Non-pigmented ciliary epithelial cell (primary cell): ENCODE measurements around the gene CFAP52.
"Not testable (repeated sequence)": the region's sequence is repeated elsewhere in the genome, so short reads cannot be mapped to it uniquely, and the experiment has no call there.

Experiments used
- DNase-seq: peaks from one replicate; pipeline ENCODE4 v3.0.0-alpha.2; 2010; ENCODE audit warnings: low read depth

The CFAP52 gene

DNA sequence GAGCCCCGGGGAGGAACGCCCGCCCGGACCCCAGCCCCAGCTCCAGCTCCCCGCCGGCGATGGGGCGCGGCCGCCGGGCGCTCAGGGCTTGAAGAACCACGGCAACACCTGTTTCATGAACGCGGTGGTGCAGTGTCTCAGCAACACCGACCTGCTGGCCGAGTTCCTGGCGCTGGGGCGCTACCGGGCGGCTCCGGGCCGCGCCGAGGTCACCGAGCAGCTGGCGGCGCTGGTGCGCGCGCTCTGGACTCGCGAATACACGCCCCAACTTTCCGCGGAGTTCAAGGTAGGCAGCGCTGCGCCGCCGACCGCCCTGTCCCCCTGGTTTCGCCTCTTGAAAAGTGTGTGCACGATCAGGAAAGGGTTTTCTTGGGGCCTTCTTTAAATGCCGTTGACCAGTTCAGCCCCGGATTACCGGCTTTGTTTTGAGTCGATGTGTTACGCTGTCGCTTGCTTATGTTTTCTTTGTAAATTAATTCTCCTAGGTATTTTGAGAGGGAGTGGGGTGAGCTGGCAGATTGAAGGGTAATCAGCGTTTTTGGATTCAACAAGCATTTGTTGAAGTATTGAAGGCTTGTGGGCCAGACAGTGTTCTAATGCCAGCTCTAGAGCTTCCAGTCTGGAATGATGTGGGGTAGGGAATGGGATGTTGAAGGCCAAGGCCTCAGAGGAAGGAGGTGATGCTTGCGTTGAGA lies 69.6 kb downstream of the CFAP52 start:
- no peak for DNase-seq

- no peak for DNase-seq
Observed at GRCh38 chr17:9646546-9646885, 70.1 kb downstream of the CFAP52 start.

DNA sequence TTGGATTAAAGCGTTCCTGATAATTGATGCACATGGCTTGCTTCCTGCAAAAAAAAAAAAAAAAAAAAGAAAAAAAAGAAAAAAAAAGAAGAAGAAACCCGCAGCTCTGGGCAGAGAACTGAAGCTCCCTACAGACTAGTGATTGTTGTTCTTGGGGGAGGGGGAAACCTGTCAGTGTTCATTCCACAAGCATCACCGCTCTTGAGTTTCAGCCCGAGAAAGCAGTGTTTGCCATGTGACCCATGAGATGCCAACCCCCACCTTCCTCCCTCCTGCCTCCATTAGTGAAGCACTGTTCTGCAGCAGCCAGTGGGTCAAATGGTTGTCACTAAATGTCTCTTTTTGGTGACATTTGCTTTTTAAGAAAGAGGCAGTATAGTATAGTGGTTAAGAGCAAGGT lies 70.6 kb downstream of the CFAP52 start:
- no peak for DNase-seq

DNA sequence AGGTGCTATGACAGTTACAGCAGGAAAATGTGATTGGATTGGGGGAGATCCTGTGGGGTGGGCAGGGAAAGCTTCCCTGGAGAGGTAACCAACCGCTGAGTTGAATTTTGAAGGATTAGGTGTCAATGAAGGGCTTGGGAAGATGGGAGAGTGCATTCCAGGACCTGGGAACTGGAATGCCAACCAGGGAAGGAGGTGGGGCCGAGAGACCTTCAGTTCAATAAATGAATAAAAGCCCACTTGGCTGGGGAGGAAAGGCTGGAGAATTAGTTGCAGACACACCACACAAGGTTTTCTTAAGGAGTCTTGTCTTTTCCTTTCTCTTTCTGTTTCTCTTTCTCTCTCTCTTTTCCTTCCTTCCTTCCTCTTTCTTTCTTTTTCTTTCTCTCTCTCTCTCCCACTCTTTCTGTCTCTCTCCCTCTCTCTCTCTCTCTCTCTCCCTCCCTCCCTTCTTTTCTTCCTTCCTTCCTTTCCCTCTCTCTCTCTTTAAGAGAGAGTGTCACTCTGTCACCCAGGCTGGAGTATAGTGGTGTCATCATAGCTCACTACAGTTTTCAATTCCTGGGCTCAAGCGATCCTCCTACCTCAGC lies 72.2 kb downstream of the CFAP52 start:
- no peak for DNase-seq

- DNase-seq: peak; percentile 60
Observed at GRCh38 chr17:9658593-9659211, 82.3 kb downstream of the CFAP52 start.

GRCh38 chr17:9661027-9661426 lies 84.6 kb downstream of the CFAP52 start:
- DNase-seq: no peak

DNA sequence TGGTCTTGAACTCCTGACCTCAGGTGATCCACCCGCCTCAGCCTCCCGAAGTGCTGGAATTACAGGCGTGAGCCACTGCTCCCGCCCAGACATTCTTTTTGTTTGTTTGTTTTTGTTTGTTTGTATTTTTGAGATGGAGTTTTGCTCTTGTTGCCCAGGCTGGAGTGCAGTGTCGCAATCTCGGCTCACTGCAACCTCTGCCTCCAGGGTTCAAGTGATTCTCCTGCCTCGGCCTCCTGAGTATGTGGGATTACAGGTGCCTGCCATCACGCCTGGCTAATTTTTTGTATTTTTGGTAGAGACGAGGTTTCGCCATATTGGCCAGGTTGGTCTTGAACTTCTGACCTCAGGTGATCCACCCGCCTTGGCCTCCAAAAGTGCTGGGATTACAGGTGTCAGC lies 87.1 kb downstream of the CFAP52 start:
- not testable (repeated sequence) for DNase-seq

- DNase-seq: no peak
Observed at GRCh38 chr17:9666461-9667050, 90.1 kb downstream of the CFAP52 start.

DNA sequence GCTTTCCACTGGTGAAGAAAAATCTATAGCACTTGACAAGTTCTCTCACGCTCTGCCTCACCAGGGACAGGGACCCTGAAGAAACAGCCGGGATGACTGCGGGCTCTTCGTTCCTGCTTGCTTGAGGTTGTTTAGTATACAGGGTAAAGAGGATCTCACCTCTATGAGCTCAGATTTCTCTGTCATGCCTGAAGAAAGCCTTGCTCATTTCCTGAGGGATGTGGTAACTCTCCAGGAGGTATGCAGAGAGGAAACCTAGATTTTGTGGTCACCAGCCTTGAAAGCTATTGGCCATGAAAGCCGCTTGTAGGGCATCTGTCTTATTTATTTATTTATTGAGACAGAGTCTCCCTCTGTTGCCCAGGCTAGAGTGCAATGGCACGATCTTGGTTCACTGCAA lies 92.1 kb downstream of the CFAP52 start:
- DNase-seq: peak; percentile 65

GRCh38 chr17:9669551-9670008 lies 93.1 kb downstream of the CFAP52 start:
- DNase-seq: no peak

DNA sequence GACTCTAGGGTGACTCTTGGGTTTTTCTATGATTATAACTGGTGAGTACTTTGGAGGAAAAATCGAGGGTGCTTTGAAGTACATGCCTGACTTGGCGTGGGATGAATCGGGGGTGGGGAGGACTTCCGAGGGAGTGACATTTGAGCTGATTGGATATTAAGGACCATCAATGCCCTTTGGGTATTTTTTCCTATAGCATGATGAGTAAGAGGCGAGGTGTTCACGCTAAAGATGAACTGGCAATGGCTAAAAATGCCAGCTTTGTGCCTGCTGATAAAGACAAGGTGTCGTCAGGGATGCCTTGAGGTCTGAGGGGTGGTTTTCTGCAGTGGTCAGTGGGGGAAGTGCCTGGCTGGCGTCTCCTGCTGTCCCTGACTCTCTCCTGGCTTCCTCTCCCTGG lies 94.2 kb downstream of the CFAP52 start:
- no peak for DNase-seq

DNA sequence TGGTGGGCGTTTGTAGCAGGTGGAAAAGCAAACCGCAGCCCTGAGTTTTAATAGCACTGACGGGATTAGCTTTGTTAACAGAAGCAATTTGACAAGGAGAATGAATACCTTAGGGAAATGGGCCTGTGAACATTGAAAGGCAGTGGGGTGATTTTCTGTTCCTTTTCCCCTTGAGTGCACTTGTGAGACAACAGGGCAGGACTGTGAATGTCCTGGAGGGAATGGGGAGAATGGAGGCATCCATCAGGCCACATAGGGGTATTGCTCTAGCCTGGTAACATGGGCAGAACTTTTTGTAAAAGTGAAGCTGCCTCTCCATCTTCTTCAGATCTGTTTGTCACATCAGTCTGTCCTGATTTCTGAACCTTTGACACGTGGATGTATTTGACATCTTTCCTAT lies 95.1 kb downstream of the CFAP52 start:
- DNase-seq: no peak

GRCh38 chr17:9672266-9672665 lies 95.8 kb downstream of the CFAP52 start:
- no peak for DNase-seq

DNA sequence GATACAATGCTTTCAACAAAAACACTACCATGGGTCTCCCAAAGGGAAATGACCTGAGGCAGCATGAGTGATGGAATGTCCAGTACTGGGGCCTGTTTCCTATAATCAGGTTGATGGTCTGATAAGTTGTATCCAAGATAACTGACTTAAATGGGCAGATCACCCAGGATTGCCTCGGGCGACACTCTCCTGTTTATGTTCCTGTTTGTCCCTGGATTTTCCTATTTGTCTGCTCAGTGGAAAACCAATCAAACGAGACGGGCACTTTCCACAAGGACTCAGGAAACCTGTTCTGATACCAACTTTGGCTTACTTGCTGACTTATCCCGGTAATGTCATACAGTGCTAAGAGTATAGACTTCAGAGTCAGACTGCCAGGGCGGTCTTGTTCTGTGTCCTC lies 96.2 kb downstream of the CFAP52 start:
- no peak for DNase-seq

- no peak for DNase-seq
Observed at GRCh38 chr17:9676084-9676483, 99.6 kb downstream of the CFAP52 start.

DNA sequence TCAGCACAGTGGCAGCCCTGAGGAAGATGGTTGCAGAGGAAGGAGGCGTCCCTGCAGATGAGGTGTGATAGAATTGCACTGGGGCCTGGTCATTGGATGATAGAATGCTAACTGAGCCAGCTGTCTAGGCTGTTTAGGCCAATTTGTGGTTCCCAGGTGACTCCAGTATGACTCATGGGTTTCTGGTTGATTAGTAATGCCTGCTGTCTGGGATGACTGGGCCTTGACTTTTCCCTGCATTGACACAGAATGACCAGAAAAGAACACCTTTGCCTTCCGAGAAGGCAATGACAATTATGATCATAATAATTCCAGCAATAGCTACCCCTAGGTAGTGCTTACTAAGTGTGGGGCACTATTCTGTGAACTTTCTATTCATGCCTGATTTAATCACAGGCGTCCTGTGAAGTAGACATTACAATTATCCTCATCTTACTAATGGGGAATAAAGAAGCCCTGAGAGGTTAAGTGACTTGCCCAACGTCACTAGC lies 100.4 kb downstream of the CFAP52 start:
- DNase-seq: peak; percentile 71

GRCh38 chr17:9677411-9677810 lies 101.0 kb downstream of the CFAP52 start:
- DNase-seq: no peak

DNA sequence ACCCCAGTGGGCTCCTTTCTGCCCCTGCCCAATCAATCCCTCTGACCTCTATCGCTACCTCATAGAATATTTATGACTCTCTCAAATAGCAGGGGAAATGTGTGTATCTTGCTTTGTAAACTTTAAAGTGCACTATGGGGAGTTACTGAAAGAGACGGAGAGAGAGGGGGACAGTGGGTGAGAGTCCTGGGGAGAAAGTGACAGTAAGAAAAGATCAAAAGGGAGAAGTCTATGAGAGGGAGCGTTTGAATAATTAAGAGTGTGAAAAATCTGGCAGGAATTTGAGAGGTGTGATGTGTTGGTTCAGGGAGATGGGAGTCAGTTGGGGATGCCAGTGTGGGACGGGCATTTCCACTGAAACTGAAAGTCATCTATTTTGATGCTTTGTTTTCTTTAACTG lies 101.5 kb downstream of the CFAP52 start:
- no peak for DNase-seq

DNA sequence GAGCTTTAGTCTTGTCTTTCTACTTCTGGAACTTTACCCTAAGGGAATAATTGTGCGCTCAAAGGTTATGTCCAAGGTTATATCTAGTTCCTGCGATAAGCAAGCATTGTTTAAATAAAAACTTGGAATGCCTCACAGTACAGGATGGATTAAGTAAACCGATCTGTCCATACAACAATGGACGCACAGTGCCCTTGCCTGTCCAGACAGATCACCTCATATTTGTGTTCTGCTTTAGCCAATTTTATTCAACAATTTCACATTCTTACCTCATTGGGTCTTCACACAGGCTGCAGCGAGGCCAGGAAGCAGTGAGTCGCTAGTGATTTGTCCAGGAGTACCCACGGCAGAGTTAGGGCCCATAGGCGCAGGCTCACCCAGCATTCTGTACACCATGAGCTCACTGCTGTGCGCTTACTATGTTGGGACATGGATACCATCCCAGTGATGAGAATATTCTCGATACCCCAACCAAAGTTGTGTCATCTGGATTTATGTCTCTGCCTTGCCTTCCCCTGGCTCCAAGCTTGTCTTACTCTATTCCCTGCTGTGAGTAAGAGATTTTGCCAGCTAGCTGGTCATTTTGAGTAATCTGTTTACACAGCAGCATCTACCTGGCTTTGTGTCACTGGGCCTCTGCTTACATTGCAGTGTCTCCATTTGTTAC lies 108.6 kb downstream of the CFAP52 start:
- DNase-seq: no peak
